ENCODE results near the gene P2RY12. TPM values are rescaled to one million over a fixed set of nuclear protein-coding genes. Genes with fewer than 3 reads are reported as not detected.

The P2RY12 gene
- total and polyA plus RNA-seq, 2 donors (not counting 1 experiment from before 2014, with no cell fraction given): 0.42 to 0.79 TPM

DNA sequence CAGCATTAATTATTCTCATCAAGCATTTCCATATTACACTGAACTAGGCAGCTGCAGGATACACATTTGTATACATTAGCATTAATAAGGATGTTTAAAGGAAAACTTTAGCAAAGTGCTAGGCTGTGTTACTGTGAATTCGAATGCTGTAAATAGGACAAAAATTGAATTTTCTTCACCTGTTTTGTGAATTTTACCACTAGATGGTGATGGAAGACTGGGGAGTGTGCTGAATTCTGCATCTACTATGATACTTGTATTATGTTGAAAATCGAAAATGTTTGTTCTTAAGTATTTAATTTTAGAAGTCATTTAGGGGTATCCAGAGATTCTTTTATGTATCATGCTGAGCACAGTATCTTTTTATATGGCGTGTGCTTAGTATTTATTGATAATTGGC, 93.9 kb downstream of the P2RY12 start:
- Mint-ChIP-seq H3K27ac (no peak overlapping the region), H3K4me1 (no peaks in the 10 kb centered on the region), H3K4me3 (no peak overlapping the region), H3K27me3 (no peaks in the 10 kb centered on the region), H3K9me3 (ENCODE audit: insufficient read depth) (no peaks in the 10 kb centered on the region)
- H3K36me3 ChIP-seq (replicated peaks in 1 of 2; ENCODE audit: control extremely low read depth in 1 of 2, control insufficient read depth in 1 of 2, extremely low read depth in 1 of 2, insufficient read depth in 2 of 2, low read length in 1 of 2): no peaks in the 10 kb centered on the region
- no peak overlapping the region for H3K4me3 ChIP-seq (ENCODE audit: control extremely low read depth in 1 of 5, extremely low read depth in 1 of 5, insufficient read depth in 1 of 5, low read depth in 2 of 5, low read length in 4 of 5)
- no peaks in the 10 kb centered on the region for H4K20me1 ChIP-seq (ENCODE audit: control insufficient read depth, insufficient read depth, low read length, poor library complexity, severe bottlenecking)
- TF ChIP-seq EZH2 (IDR thresholded peaks at IDR 0.05; ENCODE audit: borderline replicate concordance, insufficient read depth, low read depth, low read length, poor library complexity, severe bottlenecking) (no peak), CTCF (IDR thresholded peaks at IDR 0.05) (peak; percentile 62)
- H3K27ac ChIP-seq (ENCODE audit: low read length in 2 of 2): no peak overlapping the region
- H3K9ac ChIP-seq (ENCODE audit: low read length): no peak overlapping the region
- H3K79me2 ChIP-seq (ENCODE audit: control insufficient read depth, insufficient read depth, low read length): no peaks in the 10 kb centered on the region
- no peaks in the 10 kb centered on the region for H3K4me1 ChIP-seq (ENCODE audit: control insufficient read depth in 2 of 2, insufficient read depth in 2 of 2, low read length in 2 of 2)
- no peaks in the 10 kb centered on the region for H3K9me3 ChIP-seq (ENCODE audit: control extremely low read depth in 1 of 3, control insufficient read depth in 2 of 3, insufficient read depth in 1 of 3, low read length in 2 of 3)
- intact Hi-C loops (cut with micrococcal nuclease): loop anchor here (5.0 kb wide), 1 partner anchor 372 kb away; no protein-coding TSS in a partner anchor
- ChIA-PET POLR2A (interaction anchor here (0.7 kb wide), 1 partner anchor 13 kb away, joined by 5 read pairs; no protein-coding TSS in a partner anchor), CTCF (interaction anchor here (1.6 to 2.4 kb wide), 4 partner anchors 10 to 548 kb away, joined by 4 to 9 read pairs (median 8); no protein-coding TSS in a partner anchor)
- ATAC-seq (ENCODE audit: low read depth) (no peak), DNase-seq (peak; percentile 26)
- no peaks in the 10 kb centered on the region for H3K27me3 ChIP-seq (replicated peaks in 1 of 4; ENCODE audit: control extremely low read depth in 1 of 4, control insufficient read depth in 3 of 4, insufficient read depth in 4 of 4, low read length in 3 of 4)
- H3K4me2 ChIP-seq (replicated peaks; ENCODE audit: low read depth, low read length, poor library complexity, severe bottlenecking): no peak overlapping the region
- no peak overlapping the region for H2AFZ ChIP-seq (ENCODE audit: insufficient read depth, low read depth, low read length, poor library complexity, severe bottlenecking)
- WGBS (ENCODE audit: insufficient coverage): 70% methylated on average over 2 of the region's 3 CpGs

- Histone ChIP-seq H3K4me2 (replicated peaks; ENCODE audit: low read depth, low read length, poor library complexity, severe bottlenecking) (no peak overlapping the region), H3K4me1 (ENCODE audit: control insufficient read depth in 2 of 2, insufficient read depth in 2 of 2, low read length in 2 of 2) (no peaks in the 10 kb centered on the region), H3K79me2 (ENCODE audit: control insufficient read depth, insufficient read depth, low read length) (no peaks in the 10 kb centered on the region), H3K4me3 (ENCODE audit: control extremely low read depth in 1 of 5, extremely low read depth in 1 of 5, insufficient read depth in 1 of 5, low read depth in 2 of 5, low read length in 4 of 5) (no peak overlapping the region), H3K36me3 (replicated peaks in 1 of 2; ENCODE audit: control extremely low read depth in 1 of 2, control insufficient read depth in 1 of 2, extremely low read depth in 1 of 2, insufficient read depth in 2 of 2, low read length in 1 of 2) (no peaks in the 10 kb centered on the region), H3K27me3 (replicated peaks in 1 of 4; ENCODE audit: control extremely low read depth in 1 of 4, control insufficient read depth in 3 of 4, insufficient read depth in 4 of 4, low read length in 3 of 4) (no peaks in the 10 kb centered on the region), H4K20me1 (ENCODE audit: control insufficient read depth, insufficient read depth, low read length, poor library complexity, severe bottlenecking) (no peaks in the 10 kb centered on the region), H2AFZ (ENCODE audit: insufficient read depth, low read depth, low read length, poor library complexity, severe bottlenecking) (no peak overlapping the region), H3K27ac (ENCODE audit: low read length in 2 of 2) (no peak overlapping the region), H3K9me3 (ENCODE audit: control extremely low read depth in 1 of 3, control insufficient read depth in 2 of 3, insufficient read depth in 1 of 3, low read length in 2 of 3) (no peaks in the 10 kb centered on the region), H3K9ac (ENCODE audit: low read length) (no peak overlapping the region)
- ChIA-PET CTCF (interaction anchor here (0.9 to 4.0 kb wide), 5 partner anchors 11 to 550 kb away, joined by 3 to 36 read pairs (median 7); partner anchors contain the start of gene P2RY14), POLR2A (no interaction called here)
- DNase-seq (no peak), ATAC-seq (ENCODE audit: low read depth) (no peak)
- Mint-ChIP-seq H3K9me3 (ENCODE audit: insufficient read depth) (no peaks in the 10 kb centered on the region), H3K27me3 (no peaks in the 10 kb centered on the region), H3K27ac (no peak overlapping the region), H3K4me3 (no peak overlapping the region), H3K4me1 (no peaks in the 10 kb centered on the region)
- intact Hi-C loops (cut with micrococcal nuclease): no loop called here
- WGBS (ENCODE audit: insufficient coverage): no CpG with 5 or more reads among the region's 3 CpGs
- TF ChIP-seq CTCF (IDR thresholded peaks at IDR 0.05): no peak
- TF ChIP-seq EZH2 (IDR thresholded peaks at IDR 0.05; ENCODE audit: borderline replicate concordance, insufficient read depth, low read depth, low read length, poor library complexity, severe bottlenecking): no peak
Measured at GRCh38 chr3:151289445-151289844, 95.1 kb downstream of the P2RY12 start.

Other genes starting within 250 kb of the P2RY12 start
- 1.1 and 1.6 TPM in 2 replicates for gene GPR171, start 181.5 kb downstream of the P2RY12 start, total RNA-seq
- 0.75 and 1.3 TPM in 2 replicates for gene GPR171, start 181.5 kb downstream of the P2RY12 start, polyA plus RNA-seq
- gene P2RY14, start 106.2 kb downstream of the P2RY12 start, total RNA-seq: 6.0 and 7.0 TPM in 2 replicates
- 11.3 and 12.3 TPM in 2 replicates for gene P2RY14, start 106.2 kb downstream of the P2RY12 start, polyA plus RNA-seq
- not detected in 2 replicates for gene GPR87, start 67.9 kb downstream of the P2RY12 start, total RNA-seq
- gene GPR87, start 67.9 kb downstream of the P2RY12 start, polyA plus RNA-seq: not detected in 2 replicates
- gene P2RY13, start 55.2 kb downstream of the P2RY12 start, total RNA-seq: 0.90 and 1.0 TPM in 2 replicates
- 0.13 and 0.92 TPM in 2 replicates for gene P2RY13, start 55.2 kb downstream of the P2RY12 start, polyA plus RNA-seq
- gene IGSF10, start 76.3 kb upstream of the P2RY12 start, total RNA-seq: not detected in 2 replicates
- gene IGSF10, start 76.3 kb upstream of the P2RY12 start, polyA plus RNA-seq: 0.03 TPM in 1 of 2 replicates, not detected in the other